Esophagus squamous epithelium (tissue), 5 donors: ENCODE measurements around the gene MN1. TPM values are rescaled to one million over a fixed set of nuclear protein-coding genes. Genes with fewer than 3 reads are reported as not detected.
A peak's percentile ranks its signal among the peaks of the same experiment; 100 is the strongest.

Source experiments
- DNase-seq: peaks from one replicate; lab custom pipeline; 2025; lab: John Stamatoyannopoulos, UW
- H3K27ac ChIP-seq, 4 donors: fragments of 200-600 bp; sonication (generic); one replicate each; pipeline ENCODE4 v1.5.1; 2016 to 2019; ENCODE audit warnings: mild to moderate bottlenecking in 1 of 4
- H3K27me3 ChIP-seq, 4 donors: fragments of 200-600 bp; sonication (generic); 1 replicate in 3 of 4; 2 replicates in 1 of 4; pipeline versions ENCODE4 v1.5.1 to v1.6.0; 2017 to 2021; ENCODE audit warnings: antibody characterized with exemption in 1 of 4
- H3K36me3 ChIP-seq, 3 donors: fragments of 200-600 bp; sonication (generic); one replicate each; pipeline ENCODE4 v1.5.1; 2016 to 2019
- H3K4me1 ChIP-seq, 3 donors: fragments of 200-600 bp; sonication (generic); one replicate each; pipeline ENCODE4 v1.5.1; 2017 to 2019
- H3K4me3 ChIP-seq, 4 donors: fragments of 200-600 bp; sonication (generic); 1 replicate in 3 of 4; 2 replicates in 1 of 4; pipeline ENCODE4 v1.5.1; 2016 to 2019; ENCODE audit warnings: mild to moderate bottlenecking in 2 of 4, moderate library complexity in 1 of 4
- H3K9me3 ChIP-seq, 3 donors: fragments of 200-600 bp; sonication (generic); one replicate each; pipeline ENCODE4 v1.5.1; 2016 to 2019
- CTCF ChIP-seq, 6 experiments: fragments of 450-650 bp in 4 of 6; fragments of 200-600 bp in 2 of 6; sonication (generic) in 2 of 6; IDR thresholded peaks; one replicate each; pipeline ENCODE4 v1.5.1; 2016 to 2019; ENCODE audit warnings: antibody characterized with exemption in 6 of 6, mild to moderate bottlenecking in 4 of 6, moderate library complexity in 4 of 6
- POLR2A ChIP-seq, 4 donors: fragments of 450-650 bp; IDR thresholded peaks; one replicate each; pipeline ENCODE4 v1.6.1; 2017; ENCODE audit warnings: antibody characterized with exemption in 4 of 4, mild to moderate bottlenecking in 4 of 4, moderate library complexity in 3 of 4
- WGBS, 2 donors: methylation state at CpG; one replicate each; pipeline ENCODE4 v1.1.5; 2018; 5-methylcytosine and 5-hydroxymethylcytosine counted together
- intact Hi-C: fragments of 100-400 bp; cut with DNase I; formaldehyde crosslinking; loops from one replicate; pipeline ENCODE4 v1.15.0; 2022
- total RNA-seq, 4 donors: library from RNA; depleted of rRNA; stranded (reverse); fragments of >200 nt; gene quantifications; one replicate each; pipeline ENCODE4 v1.1.0, GENCODE V29; 2016
- donor health status: DM: yes; HTN: yes; CAD: no.

The MN1 gene
- total RNA-seq, 4 donors from 2014 or later = 2.0 to 6.9 (median 3.1) TPM

GRCh38 chr22:27765706-27766291 lies 35.8 kb downstream of the MN1 start:
- Histone ChIP-seq H3K36me3 (peaks cover 0 to 23% (median 0%) of the 10 kb centered on the region in 3 donors), H3K27ac (peak overlapping the region in 1 of 4 donors; percentile 16), H3K4me1 (peaks cover 0 to 26% (median 0%) of the 10 kb centered on the region in 3 donors), H3K9me3 (no peaks in the 10 kb centered on the region), H3K4me3 (no peak overlapping the region), H3K27me3 (no peaks in the 10 kb centered on the region)
- WGBS, 2 donors = 86 to 93% methylated on average over 5 to 8 of the region's 15 CpGs
- DNase-seq = no peak
- TF ChIP-seq CTCF (IDR thresholded peaks at IDR 0.05) = no peak
- TF ChIP-seq POLR2A (IDR thresholded peaks at IDR 0.05) = no peak
- intact Hi-C loops = no loop called here

- Histone ChIP-seq H3K27me3 (no peaks in the 10 kb centered on the region), H3K36me3 (peaks cover 0 to 23% (median 0%) of the 10 kb centered on the region in 3 donors), H3K4me1 (peaks cover 0 to 26% (median 0%) of the 10 kb centered on the region in 3 donors), H3K9me3 (no peaks in the 10 kb centered on the region), H3K27ac (no peak overlapping the region), H3K4me3 (no peak overlapping the region)
- TF ChIP-seq CTCF (IDR thresholded peaks at IDR 0.05) (no peak), POLR2A (IDR thresholded peaks at IDR 0.05) (no peak)
- intact Hi-C loops = no loop called here
- no peak for DNase-seq
- 79 to 85% methylated on average over 3 of the region's 3 CpGs for WGBS, 2 donors
Observed at GRCh38 chr22:27764722-27765236, 36.8 kb downstream of the MN1 start.

- H3K4me3 ChIP-seq = no peak overlapping the region
- 87 to 100% methylated on average over 3 of the region's 15 CpGs for WGBS, 2 donors
- H3K27me3 ChIP-seq = no peaks in the 10 kb centered on the region
- H3K36me3 ChIP-seq = peaks cover 0 to 23% (median 0%) of the 10 kb centered on the region in 3 donors
- H3K4me1 ChIP-seq = peaks cover 0 to 23% (median 0%) of the 10 kb centered on the region in 3 donors
- peak overlapping the region in 2 of 4 donors; percentile 13 to 58 for H3K27ac ChIP-seq
- intact Hi-C loops = no loop called here
- H3K9me3 ChIP-seq = no peaks in the 10 kb centered on the region
- TF ChIP-seq CTCF (IDR thresholded peaks at IDR 0.05) (no peak), POLR2A (IDR thresholded peaks at IDR 0.05) (no peak)
- no peak for DNase-seq
Observed at GRCh38 chr22:27761665-27762064, 39.9 kb downstream of the MN1 start.

GRCh38 chr22:27761000-27761399 lies 40.6 kb downstream of the MN1 start:
- no peak for DNase-seq
- no peak overlapping the region for H3K27ac ChIP-seq
- H3K27me3 ChIP-seq = no peaks in the 10 kb centered on the region
- peaks cover 0 to 20% (median 0%) of the 10 kb centered on the region in 3 donors for H3K36me3 ChIP-seq
- intact Hi-C loops = no loop called here
- TF ChIP-seq CTCF (IDR thresholded peaks at IDR 0.05) (no peak), POLR2A (IDR thresholded peaks at IDR 0.05) (no peak)
- H3K9me3 ChIP-seq = no peaks in the 10 kb centered on the region
- no peak overlapping the region for H3K4me3 ChIP-seq
- 76 to 79% methylated on average over 6 to 7 of the region's 7 CpGs for WGBS, 2 donors
- H3K4me1 ChIP-seq = peaks cover 0 to 27% (median 0%) of the 10 kb centered on the region in 3 donors

- peaks cover 0 to 33% (median 0%) of the 10 kb centered on the region in 3 donors for H3K4me1 ChIP-seq
- H3K36me3 ChIP-seq = peaks cover 0 to 15% (median 0%) of the 10 kb centered on the region in 3 donors
- H3K27me3 ChIP-seq = no peaks in the 10 kb centered on the region
- 57 to 83% methylated on average over 1 to 4 of the region's 8 CpGs for WGBS, 2 donors
- no peak for DNase-seq
- no peak overlapping the region for H3K27ac ChIP-seq
- TF ChIP-seq POLR2A (IDR thresholded peaks at IDR 0.05) = no peak
- TF ChIP-seq CTCF (IDR thresholded peaks at IDR 0.05) = no peak
- no peaks in the 10 kb centered on the region for H3K9me3 ChIP-seq
- intact Hi-C loops = no loop called here
- H3K4me3 ChIP-seq = no peak overlapping the region
Observed at GRCh38 chr22:27760474-27760873, 41.1 kb downstream of the MN1 start.
